GM08714 (cell line): ENCODE measurements around the gene PDGFB.

ENCODE experiments used
- H3K4me3 ChIP-seq: fragments of 200-500 bp; sonication (Bioruptor generic); 2 replicates; pipeline ENCODE4 v1.5.1; 2014; ENCODE audit warnings: mild to moderate bottlenecking, low read length, inconsistent platforms
- ZNF274 ChIP-seq: IDR thresholded peaks from 2 replicates; pipeline ENCODE4 v1.6.1; 2012; ENCODE audit warnings: mild to moderate bottlenecking, low read depth, low read length

Gene PDGFB

GRCh38 chr22:39283322-39284141 lies 38.8 kb upstream of the PDGFB start:
- TF ChIP-seq ZNF274 = no peak
- no peak overlapping the region for H3K4me3 ChIP-seq

DNA sequence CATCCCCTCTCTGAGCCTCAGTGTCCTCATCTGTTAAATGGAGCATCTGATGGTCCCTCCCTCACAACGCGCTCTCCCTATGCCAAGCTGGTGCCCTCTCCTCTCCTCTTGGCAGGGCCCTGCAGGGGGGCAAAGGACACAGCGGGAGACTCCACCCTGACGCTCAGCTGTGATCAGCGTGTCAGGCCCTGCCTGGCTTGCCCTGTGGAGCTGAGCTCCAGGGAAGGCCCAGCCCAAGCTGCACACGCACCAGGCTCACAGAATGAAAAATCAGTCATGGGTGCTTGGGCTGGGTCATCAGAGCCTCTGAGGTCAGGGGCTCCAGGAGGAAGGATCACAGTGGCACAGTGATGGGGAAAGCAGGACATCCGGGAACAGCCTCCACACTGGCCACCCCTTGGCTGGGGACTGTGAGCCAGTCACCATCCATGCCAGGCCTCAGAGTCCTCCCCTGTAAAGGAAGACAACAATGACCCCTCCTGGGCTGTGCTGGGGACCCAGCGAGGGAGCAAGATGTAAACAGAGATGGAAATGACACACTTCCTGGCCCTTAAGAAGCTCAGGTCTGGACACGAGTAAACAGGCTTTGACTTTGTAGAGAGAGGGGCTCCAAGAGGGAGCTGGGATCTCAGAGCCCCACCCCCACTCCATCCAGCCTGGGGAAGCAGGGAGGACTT lies 38.0 kb upstream of the PDGFB start:
- TF ChIP-seq ZNF274 = no peak

GRCh38 chr22:39281126-39281525 lies 36.3 kb upstream of the PDGFB start:
- TF ChIP-seq ZNF274 = no peak
- no peak overlapping the region for H3K4me3 ChIP-seq

More for the DNA sequence above, 38.0 kb upstream of the PDGFB start:
- no peak overlapping the region for H3K4me3 ChIP-seq

- no peak for TF ChIP-seq ZNF274
These were observed 35.5 kb upstream of the PDGFB start for GRCh38 chr22:39280250-39280649.

DNA sequence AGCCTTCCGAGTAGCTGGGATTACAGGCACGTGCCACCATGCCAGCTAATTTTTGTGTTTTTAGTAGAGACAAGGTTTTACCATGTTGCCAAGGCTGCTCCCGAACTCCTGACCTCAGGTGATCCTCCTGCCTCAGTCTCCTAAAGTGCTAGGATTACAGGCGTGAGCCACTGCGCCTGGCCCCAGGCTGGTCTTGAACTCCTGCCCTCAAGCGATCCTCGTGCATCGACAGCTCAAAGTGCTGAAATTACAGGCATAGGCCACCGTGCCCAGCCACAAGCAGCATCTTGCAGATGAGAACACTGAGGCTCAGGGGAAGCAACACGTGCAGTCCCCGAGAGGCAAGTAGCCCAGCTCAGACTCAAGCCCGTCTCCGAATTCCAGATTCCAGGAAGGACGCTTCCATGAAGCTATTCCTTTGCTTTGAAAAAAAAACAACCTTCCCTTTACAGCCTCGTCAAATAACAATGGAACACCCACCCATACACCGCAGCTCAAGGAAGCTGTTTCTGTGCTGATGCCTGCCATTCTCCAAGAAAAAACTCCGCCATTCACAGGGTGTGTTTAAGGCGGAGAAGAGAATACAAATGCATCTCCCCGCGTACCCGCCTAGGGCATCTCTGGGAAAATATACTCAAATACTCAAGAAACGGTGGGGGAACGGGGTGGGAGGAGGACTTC lies 34.5 kb upstream of the PDGFB start:
- no peak for TF ChIP-seq ZNF274
- no peak overlapping the region for H3K4me3 ChIP-seq

More at GRCh38 chr22:39280250-39280649, 35.5 kb upstream of the PDGFB start:
- H3K4me3 ChIP-seq = no peak overlapping the region

DNA sequence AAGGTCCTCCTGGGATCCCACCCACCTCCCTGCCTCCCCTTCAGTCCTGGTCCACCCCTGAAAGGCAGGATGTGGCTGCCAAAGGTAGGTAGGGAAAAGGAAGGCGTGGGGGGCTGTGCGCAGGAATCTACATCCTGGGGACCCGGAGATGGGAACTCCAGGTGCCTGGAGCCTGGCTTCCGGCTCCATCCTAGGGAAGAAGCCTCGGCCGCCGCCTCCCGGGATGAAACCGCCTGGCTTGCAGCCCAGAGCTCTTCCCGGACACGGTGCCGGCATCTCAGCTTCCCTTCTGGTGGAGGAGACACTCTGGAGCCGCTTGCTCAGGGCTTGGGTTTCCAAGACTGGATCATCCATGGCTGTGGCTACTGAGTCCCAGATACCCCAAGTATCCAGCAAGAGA lies 33.3 kb upstream of the PDGFB start:
- no peak for TF ChIP-seq ZNF274
- H3K4me3 ChIP-seq = no peak overlapping the region

GRCh38 chr22:39277142-39277607 lies 32.4 kb upstream of the PDGFB start:
- no peak for TF ChIP-seq ZNF274
- no peak overlapping the region for H3K4me3 ChIP-seq

- no peak for TF ChIP-seq ZNF274
- H3K4me3 ChIP-seq = no peak overlapping the region
These were observed 31.8 kb upstream of the PDGFB start for GRCh38 chr22:39276440-39277141.

- TF ChIP-seq ZNF274 = no peak
- no peak overlapping the region for H3K4me3 ChIP-seq
These were observed 31.1 kb upstream of the PDGFB start for GRCh38 chr22:39275814-39276439.

DNA sequence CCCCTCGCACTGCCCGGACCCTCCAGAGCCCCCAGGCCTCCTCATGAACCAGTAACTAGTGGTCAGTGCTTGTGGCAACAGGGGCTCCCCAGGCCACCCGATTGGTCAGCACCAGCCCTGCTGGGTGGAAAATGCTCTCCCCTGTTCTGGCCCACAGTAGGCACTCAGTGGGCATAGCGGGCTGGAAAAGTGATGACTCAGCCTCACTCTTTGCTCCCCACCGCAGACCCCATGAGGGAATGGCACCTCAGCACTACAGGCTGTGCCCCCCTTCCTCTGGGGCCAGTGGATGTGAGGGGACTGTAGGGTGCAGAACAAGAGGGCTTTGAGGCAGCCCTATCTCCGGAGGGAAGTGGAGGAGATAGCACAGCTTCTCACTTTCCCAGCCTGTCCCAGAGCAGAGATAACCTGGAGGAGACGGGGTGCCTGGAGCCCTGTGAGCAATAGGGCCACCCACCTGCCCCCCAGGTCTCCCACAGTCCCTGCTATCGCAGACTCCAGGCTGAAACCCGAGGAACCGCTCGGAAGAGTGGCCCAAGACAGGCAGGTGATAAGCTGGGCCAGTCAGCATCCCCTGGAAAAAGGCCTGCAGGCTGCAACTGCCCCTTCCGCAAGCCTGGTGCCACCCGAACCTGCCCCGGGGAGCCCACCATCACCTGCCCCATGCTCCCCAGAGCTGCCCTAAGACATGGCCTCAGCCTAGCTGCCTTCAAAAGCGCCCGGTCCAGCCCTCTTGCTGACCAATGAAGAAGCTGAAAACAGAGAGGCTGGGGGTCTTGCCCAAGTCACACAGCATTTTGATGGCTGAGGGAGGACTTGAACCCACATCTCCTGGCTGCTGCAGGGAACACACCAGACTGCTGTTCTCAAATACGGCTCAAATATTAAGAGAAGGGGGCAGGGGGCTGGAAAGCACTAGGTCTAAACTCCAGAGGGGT lies 29.4 kb upstream of the PDGFB start:
- TF ChIP-seq ZNF274 = no peak
- no peak overlapping the region for H3K4me3 ChIP-seq

DNA sequence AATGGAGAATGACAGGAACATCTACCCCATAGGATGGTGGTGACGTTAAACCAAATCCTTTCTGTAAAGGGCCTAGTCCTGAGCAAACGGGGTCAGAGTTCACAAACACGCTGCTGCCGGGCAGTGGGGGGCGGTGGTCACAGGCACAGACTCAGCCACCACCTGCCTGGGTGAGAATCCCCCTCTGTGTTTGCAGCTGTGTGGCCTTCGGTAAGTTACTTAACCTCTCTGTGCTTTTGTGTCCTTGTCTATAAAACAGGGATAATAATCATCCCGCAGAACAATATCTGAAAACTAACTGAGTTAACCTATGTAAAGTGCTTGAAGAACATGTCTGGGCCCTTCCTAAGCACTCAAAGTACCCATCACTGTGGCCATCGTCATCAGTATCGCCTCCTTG lies 26.0 kb upstream of the PDGFB start:
- no peak for TF ChIP-seq ZNF274
- H3K4me3 ChIP-seq = no peak overlapping the region

DNA sequence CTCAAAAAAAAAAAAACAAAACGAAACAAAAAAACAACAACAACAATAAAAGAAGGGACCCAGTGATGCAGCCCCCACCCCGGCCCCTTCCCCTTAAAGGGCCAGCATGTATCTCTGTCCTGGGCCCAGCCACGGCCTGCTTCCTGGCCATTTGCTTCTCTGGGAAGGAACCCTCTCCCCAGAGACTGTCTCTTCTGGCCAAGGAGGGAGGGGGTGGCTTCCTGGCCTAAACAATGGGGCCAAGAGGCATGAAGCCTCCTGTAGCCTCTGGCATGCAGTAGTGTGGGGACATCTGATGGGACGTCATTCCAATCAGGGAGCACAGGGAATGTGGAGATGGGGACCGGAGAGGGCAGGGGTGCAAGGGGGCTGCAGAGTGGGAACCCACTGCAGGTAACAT lies 25.5 kb upstream of the PDGFB start:
- TF ChIP-seq ZNF274 = no peak
- no peak overlapping the region for H3K4me3 ChIP-seq
